Measurements from ENCODE around the gene CFAP410.
A peak's percentile ranks its signal among the peaks of the same experiment; 100 is the strongest.

GRCh38 chr21:44329971-44330681 lies 9.1 kb downstream of the CFAP410 start:
- TF ChIP-seq, protein P1, sequence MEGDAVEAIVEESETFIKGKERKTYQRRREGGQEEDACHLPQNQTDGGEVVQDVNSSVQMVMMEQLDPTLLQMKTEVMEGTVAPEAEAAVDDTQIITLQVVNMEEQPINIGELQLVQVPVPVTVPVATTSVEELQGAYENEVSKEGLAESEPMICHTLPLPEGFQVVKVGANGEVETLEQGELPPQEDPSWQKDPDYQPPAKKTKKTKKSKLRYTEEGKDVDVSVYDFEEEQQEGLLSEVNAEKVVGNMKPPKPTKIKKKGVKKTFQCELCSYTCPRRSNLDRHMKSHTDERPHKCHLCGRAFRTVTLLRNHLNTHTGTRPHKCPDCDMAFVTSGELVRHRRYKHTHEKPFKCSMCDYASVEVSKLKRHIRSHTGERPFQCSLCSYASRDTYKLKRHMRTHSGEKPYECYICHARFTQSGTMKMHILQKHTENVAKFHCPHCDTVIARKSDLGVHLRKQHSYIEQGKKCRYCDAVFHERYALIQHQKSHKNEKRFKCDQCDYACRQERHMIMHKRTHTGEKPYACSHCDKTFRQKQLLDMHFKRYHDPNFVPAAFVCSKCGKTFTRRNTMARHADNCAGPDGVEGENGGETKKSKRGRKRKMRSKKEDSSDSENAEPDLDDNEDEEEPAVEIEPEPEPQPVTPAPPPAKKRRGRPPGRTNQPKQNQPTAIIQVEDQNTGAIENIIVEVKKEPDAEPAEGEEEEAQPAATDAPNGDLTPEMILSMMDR (IDR thresholded peaks at IDR 0.05 in 8 of 11, conservative IDR thresholded peaks at IDR 0.05 in 3 of 11), result no peak
- peak in 2 of 3 donors; percentile 34 to 82 for TF ChIP-seq POLR2AphosphoS5 (IDR thresholded peaks at IDR 0.05)

Data from spleen (tissue), 7 donors.